ENCODE measurements around the gene CDH22.

CDH22 gene

GRCh38 chr20:46213946-46214823 lies 94.1 kb downstream of the CDH22 start:
- DNase-seq = no peak

GRCh38 chr20:46212876-46213275 lies 95.4 kb downstream of the CDH22 start:
- DNase-seq = no peak

DNA sequence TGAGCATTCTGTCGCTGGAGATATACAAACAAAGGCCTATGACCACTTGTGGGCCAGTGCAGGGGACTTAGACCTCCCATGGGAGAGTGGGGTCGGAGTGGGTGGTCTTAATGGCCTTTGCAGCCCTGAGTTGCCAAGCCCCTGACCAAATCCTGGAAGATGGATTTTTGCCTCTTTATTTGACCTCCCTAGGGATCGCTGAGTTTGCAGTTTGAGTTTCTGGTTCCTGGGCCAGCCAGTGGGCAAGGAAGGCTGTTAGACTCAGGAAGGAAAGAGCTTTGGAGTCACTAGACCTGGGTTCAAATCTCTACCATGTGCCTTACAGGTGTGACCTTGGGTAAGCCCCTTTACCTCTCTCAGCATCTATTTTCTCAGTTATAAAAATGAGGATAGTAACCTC lies 96.0 kb downstream of the CDH22 start:
- DNase-seq = no peak

GRCh38 chr20:46211331-46211722 lies 97.0 kb downstream of the CDH22 start:
- no peak for DNase-seq

DNA sequence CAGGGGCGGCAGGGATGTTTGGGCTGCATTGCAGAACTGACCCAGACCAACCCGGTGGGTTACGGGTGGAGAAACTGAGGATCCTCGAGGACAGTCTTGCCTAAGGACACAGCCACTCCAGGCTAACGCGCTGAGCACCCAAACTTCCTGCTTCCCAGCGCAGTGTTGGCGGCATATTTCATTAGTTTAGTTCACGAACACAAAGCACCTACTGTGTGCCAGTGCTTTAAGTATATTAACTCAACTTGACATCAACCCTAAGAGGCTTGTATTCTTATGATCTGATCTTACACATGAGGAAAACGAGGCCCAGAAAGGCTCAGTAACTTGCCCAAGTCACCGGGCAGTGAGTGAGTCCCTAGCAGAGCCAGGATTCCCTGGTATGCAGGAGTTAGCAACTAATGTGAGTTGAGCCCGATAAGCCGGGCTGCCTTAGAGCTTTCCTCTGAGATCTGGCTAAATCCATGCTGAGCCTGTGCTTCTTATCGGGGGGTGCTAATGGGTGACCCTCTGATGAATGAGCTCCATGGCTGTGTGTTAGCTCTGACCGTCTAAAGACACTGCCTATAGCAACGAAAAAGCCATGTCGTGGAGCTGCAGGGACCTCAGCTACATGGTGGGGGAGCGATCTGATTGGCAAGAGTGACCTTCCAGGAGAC lies 97.5 kb downstream of the CDH22 start:
- no peak for DNase-seq

DNA sequence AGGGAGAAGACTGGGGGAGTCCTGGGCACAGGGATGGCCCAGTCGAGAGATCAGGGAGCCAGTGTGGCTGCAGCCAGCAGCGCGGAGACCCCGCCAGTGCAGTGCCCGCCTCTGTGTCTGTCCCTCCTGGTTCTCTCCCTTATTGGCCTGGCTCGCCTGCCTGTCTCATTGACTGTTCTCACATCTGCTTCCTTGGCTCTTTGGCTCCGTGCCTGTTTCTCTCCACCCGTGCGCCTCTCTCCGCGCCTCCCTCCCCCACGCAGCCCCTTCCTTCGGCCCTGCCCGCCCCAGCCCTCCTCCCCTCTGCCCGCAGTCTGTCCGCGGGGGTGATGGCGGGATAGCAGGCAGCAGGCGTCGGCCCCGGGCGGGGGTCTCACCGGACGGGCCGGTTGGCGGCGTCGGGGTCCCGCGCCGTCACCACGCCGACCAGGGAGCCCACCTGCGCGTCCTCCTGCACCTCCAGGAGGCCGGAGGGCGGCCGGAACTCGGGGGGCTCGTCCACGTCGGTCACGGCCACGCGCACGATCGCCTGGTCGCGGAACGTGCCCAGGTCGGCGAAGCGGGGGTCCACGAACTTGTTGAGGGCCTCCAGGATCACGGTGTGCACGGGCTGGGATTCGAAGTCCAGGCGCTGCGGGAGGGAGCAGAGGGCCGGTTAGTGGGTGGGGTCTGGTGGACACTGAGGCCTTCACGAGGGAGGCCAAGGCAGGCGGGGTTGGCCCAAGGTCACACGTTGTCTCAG lies 98.2 kb downstream of the CDH22 start:
- no peak for DNase-seq

- no peak for DNase-seq
Observed at GRCh38 chr20:46207793-46208192, 100.5 kb downstream of the CDH22 start.

- DNase-seq = no peak
Observed at GRCh38 chr20:46206992-46207549, 101.2 kb downstream of the CDH22 start.

- DNase-seq = no peak
Observed at GRCh38 chr20:46206025-46206424, 102.3 kb downstream of the CDH22 start.

DNA sequence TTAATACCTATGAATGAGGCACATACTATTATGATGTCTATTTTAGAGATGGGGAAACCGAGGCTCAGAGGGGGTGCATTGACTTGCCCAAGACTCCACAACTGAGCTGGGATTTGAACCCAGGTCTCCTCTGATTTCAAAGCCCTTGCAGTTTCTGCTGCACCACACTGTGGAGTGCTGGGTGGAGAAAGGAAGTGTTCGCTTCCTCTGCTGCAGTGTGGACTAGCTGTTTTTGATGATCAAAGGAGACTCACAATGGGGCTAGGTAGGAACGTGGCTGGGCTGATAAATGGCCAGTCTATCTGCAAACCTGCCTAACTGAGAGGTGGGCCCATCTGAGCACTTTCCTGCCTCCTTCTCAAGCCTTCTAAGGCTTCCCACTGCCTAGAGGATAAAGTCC lies 102.9 kb downstream of the CDH22 start:
- DNase-seq = no peak

- DNase-seq = no peak
Observed at GRCh38 chr20:46204594-46205186, 103.6 kb downstream of the CDH22 start.

DNA sequence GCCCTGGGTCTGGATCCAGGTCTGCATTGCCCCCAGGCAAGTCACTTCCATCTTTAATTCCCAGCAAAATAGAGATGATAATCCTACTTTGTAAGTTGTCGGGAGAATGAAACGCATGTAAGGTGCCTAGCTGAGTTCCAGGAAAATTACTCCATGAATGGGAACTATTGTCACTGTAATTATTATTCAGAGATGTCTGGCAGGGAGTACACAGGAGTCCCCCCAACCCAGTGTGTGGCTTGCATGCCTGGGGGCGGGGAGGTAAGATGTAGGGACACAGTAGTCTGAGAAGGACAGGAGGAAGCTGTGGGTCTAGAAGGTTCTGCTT lies 104.8 kb downstream of the CDH22 start:
- DNase-seq = no peak

- DNase-seq = no peak
Observed at GRCh38 chr20:46202766-46203509, 105.4 kb downstream of the CDH22 start.

DNA sequence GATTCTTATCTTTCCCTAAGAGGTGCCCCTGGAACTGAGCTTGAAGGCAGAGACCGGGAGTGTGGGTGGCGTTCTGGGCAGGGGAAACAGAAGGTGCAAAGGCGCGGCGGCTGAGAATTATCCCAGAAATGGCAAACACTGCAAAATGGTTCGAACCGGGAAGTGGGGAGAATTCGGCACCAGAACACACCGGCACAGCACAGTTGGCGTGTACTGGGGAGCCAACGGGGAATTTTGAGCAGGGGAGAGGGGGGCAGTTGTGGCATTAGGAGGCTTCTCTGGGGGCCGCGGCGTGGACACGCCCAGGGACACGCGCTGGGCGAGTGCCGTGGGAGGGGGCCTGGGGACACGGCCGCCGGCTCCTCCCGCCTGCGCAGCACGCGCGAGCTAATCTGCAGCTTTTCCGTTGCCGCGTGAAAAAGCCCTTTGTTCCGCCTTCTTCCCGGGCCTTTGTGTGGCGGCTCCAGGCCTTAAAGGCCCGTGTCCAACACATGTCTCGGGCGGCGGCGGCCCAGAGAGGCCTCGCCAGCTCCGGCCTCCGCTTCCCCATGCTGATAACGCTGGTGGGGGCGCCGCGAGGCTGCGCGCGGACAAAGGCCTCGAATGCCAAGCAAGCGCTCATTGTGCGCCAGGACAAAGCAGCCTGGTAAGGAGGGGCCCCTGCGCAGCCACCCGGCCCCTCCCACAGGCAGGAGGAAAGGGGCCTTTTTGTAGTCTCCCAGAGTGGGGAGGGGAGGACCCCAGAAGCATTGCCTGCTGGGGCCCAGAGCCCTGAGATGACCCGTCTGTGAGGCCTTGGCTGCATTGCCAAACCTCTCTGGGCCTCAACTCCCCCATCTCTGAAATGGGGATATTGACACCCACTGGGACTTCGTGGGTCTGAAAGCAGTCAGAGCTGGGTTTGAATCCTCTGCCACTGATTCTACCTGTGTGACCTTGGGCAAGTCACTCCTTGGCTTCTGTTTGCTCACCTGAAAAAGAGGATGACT lies 107.4 kb downstream of the CDH22 start:
- no peak for DNase-seq

GRCh38 chr20:46199198-46199597 lies 109.1 kb downstream of the CDH22 start:
- DNase-seq = peak in 2 of 5 experiments; percentile 16 to 26

DNA sequence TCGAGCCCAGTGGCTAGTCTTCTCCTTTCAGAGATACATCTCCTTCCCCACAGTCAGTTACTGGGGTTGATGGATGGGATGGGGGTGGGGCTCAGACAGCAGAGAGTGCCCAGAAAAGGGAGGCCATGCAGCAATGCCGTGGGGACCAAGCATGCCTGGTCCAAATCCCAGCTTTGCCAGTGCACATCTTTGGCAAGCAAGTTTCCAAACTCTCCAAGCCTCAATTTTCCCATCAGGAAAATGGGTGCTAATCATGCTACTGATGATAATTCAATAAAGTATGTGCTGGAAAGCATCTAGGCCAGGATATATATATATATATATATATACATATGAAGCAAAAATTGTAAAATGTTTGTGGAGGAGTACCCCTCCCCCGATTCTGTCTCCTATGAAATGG lies 111.3 kb downstream of the CDH22 start:
- no peak for DNase-seq

- DNase-seq = no peak
Observed at GRCh38 chr20:46195264-46196036, 112.8 kb downstream of the CDH22 start.

DNA sequence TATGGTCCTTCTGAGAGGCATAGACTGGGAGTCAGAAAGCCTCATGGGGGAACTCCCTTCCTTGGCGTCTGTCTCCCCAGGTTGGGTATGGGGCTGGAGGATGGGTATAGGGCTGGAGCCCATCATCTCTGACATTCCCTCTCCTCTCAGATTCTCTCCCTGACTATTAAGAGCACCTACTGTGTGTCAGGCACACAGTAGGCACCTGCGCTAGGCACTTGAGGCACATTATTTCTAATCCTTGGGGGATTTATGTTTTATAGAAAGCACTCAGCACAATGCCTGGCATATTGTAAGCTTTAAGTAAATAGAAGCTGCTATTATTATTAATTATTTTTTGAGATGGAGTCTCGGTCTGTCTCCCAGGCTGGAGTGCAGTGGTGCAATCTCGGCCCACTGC lies 113.9 kb downstream of the CDH22 start:
- DNase-seq = no peak

DNA sequence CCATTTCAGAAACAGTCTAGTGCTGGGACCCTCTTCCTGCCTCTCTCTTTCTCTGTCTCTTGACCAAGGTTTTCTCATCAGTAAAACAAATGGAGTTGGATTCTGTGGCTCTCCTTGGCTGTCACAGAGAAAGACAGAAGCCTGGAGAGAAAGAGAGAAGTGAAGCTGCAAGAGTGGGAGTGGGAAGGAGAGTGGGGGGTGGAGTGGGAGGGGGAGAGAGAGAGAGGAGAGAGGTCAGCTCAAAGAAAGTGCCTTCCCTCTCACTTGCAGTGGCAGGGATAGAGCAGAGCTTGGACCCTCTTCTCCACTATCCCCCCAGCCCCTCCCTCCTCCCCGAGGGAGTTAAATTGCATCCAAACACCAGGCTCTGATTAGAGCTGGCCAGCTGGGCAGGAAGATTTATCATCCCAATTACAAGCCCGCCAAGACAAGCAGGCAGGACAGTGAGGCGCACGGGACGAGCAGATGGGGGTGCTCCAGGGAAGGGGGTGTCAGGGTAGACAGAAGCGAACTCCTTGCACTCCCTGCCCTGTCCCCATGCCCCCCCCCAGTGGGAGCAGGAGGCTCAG lies 115.8 kb downstream of the CDH22 start:
- no peak for DNase-seq

DNA sequence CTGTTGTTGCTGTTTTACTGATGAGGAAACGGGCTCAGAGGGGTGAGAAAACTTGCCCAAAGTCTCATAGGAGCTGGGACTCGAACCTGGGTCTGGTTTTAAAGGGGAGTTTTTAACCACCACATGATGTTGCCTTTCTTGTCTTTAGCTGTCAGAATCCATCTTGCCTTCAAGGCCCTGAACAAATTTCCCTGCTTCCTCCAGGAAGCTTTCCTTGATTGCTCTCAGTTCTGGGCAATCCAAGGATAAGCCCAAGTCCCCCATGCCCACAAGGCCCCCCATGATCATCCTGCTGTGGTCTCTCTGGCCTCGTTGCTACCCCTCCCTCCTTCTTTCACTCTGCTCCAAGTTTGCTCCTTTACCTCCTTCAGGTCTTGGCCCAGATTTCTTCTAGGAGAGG lies 116.7 kb downstream of the CDH22 start:
- DNase-seq = no peak

All from T-helper 2 cell (primary cell).